Esophagus (tissue), 2 donors: ENCODE results near the gene PLA2R1. TPM values are rescaled to one million over a fixed set of nuclear protein-coding genes. Genes with fewer than 3 reads are reported as not detected.

ENCODE experiments used
- H3K27ac ChIP-seq, 2 donors: one replicate each; pipeline ENCODE4 v1.5.1; 2013; ENCODE audit warnings: low read depth in 2 of 2, mild to moderate bottlenecking in 2 of 2, inconsistent platforms in 1 of 2, low read length in 1 of 2, moderate library complexity in 1 of 2
- H3K27me3 ChIP-seq, 2 donors: one replicate each; pipeline ENCODE4 v1.6.1; 2013; ENCODE audit warnings: low read length in 2 of 2, control low read depth in 1 of 2, mild to moderate bottlenecking in 1 of 2; ENCODE audit not compliant: insufficient read depth in 2 of 2, control insufficient read depth in 1 of 2
- H3K36me3 ChIP-seq, 2 donors: one replicate each; pipeline ENCODE4 v1.6.1; 2013; ENCODE audit warnings: low read length in 1 of 2; ENCODE audit not compliant: control insufficient read depth in 2 of 2, insufficient read depth in 2 of 2
- H3K4me1 ChIP-seq, 2 donors: one replicate each; pipeline ENCODE4 v1.6.1; 2013; ENCODE audit warnings: low read length in 1 of 2; ENCODE audit not compliant: control insufficient read depth in 2 of 2, insufficient read depth in 2 of 2
- H3K4me3 ChIP-seq, 2 donors: one replicate each; pipeline ENCODE4 v1.5.1; 2013; ENCODE audit warnings: low read length in 2 of 2, mild to moderate bottlenecking in 2 of 2, low read depth in 1 of 2, moderate library complexity in 1 of 2
- H3K9me3 ChIP-seq, 2 donors: one replicate each; pipeline ENCODE4 v1.6.1; 2013; ENCODE audit warnings: mild to moderate bottlenecking in 2 of 2, low read depth in 1 of 2, low read length in 1 of 2, moderate library complexity in 1 of 2; ENCODE audit not compliant: control insufficient read depth in 2 of 2, insufficient read depth in 1 of 2
- WGBS, 2 donors: extraction: QIAGEN DNeasy Blood & Tissue Kit; methylation state at CpG; one replicate each; pipeline ENCODE4 v1.1.7; 2013; 5-methylcytosine and 5-hydroxymethylcytosine counted together
- polyA plus RNA-seq, 2 donors: library from polyadenylated mRNA; stranded (reverse); fragments of 200-250 nt; gene quantifications; one replicate each; pipeline ENCODE4 v1.2.3, GENCODE V29; 2013
- donor health status: healthy with polysubstance abuse.
- donor health status: Bipolar disorder and iron deficiency.

PLA2R1 gene
- polyA plus RNA-seq, 2 donors = 3.8 to 6.2 TPM

DNA sequence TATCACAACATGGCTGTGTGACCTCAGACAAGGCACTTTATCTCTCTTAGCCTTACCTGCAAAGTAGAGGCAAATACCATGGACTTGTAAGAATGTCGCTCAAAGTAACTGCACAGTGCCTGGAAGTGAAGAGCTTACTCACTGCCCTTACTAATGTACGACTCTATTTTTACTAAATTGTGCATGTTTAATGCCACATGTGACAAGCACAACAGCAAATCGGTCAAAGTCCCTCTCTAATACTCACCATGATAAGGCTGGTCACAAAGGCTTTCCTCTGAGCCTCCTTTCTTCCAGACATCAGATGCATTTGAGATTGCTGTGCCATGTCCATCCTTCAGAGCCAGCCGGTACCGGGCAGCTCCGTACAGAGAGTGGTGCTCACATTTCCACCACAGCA lies 164.0 kb downstream of the PLA2R1 start:
- Histone ChIP-seq H3K27ac (no peak overlapping the region), H3K27me3 (no peaks in the 10 kb centered on the region), H3K4me1 (no peaks in the 10 kb centered on the region), H3K36me3 (peaks cover 0 to 2% of the 10 kb centered on the region in 2 donors), H3K9me3 (no peaks in the 10 kb centered on the region), H3K4me3 (no peak overlapping the region)
- WGBS, 2 donors = 92 to 93% methylated on average over 6 of the region's 6 CpGs

DNA sequence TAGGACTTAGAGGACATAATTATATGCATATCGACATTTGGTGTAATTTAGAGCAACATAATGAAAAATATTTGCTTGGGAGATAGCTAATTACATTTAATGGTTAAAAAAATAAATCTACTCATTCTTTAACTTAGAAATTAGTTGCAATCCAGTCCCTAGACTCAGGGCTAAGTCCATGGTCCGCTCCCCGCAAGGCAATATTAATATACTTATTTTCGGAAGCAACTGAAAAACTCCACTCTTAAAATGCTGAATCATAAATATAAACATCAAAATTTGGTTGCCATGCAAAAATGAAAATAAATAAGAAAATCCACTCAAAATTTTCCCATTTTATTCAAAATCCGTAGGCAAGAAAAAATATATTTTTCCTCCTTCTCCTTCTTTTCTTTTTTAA lies 164.7 kb downstream of the PLA2R1 start:
- H3K36me3 ChIP-seq = peaks cover 0 to 2% of the 10 kb centered on the region in 2 donors
- H3K4me1 ChIP-seq = no peaks in the 10 kb centered on the region
- no peaks in the 10 kb centered on the region for H3K27me3 ChIP-seq
- H3K27ac ChIP-seq = no peak overlapping the region
- H3K4me3 ChIP-seq = no peak overlapping the region
- WGBS, 2 donors = 93 to 96% methylated on average over 5 of the region's 5 CpGs
- no peaks in the 10 kb centered on the region for H3K9me3 ChIP-seq

DNA sequence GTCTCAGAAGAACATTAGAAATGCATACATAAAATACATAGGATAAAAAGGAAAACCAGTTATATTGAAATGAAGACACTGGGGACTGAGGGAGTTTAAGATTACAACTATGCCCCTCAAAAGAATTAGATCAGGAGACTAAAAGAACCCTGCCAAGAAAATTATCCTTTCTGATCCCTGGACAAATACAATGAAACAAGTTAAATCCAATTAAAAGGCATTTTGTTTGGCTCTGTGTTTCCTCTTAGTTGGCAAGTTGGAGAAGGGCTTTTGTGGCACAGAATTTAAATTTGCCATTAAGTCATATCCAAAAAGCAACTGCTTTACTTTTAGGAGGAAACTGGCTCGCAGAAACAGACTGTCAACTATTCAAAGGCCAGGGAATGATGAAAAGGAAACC lies 165.3 kb downstream of the PLA2R1 start:
- H3K4me3 ChIP-seq = no peak overlapping the region
- 50 to 66% methylated on average over 1 of the region's 1 CpG for WGBS, 2 donors
- no peaks in the 10 kb centered on the region for H3K4me1 ChIP-seq
- no peaks in the 10 kb centered on the region for H3K27me3 ChIP-seq
- no peaks in the 10 kb centered on the region for H3K9me3 ChIP-seq
- H3K36me3 ChIP-seq = peaks cover 0 to 2% of the 10 kb centered on the region in 2 donors
- no peak overlapping the region for H3K27ac ChIP-seq

DNA sequence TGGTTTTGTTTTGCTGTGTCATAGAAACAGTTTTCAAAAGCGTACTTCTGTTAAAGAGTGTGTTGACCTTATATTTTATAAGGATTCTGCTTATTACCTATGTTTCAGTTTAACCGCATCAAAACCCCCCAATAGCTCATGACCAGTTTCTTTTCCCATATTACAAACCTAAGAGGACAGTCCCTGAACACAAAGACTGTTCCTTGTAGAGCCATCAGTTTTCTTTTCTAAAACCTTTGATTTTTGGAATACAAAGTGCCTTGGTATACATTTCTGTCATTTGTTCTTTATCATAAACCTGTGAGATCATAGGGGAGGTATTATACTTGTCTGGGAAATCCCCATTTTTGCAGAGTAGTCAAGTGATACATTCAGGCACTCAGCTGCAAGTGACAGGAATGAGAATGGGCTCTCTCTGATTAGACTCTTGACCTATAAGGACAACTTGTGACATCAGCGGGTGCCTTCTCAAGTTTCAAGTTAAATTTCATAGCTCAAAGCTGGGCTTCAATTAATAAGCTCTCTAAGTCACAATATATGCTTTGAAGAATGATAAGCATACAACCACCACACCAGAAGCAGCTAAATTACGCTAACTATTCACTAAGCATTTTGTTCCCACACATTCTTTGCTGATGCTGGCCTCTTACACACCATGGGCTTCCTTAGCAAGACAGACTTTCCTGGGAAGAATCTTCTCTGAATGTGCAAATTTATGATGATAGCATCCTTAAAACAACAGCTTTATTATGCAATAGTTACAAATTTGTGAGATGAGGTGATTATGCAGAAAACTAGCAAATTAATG lies 167.0 kb downstream of the PLA2R1 start:
- H3K36me3 ChIP-seq = peaks cover 0 to 2% of the 10 kb centered on the region in 2 donors
- no peaks in the 10 kb centered on the region for H3K9me3 ChIP-seq
- 64 to 69% methylated on average over 4 of the region's 4 CpGs for WGBS, 2 donors
- H3K27me3 ChIP-seq = no peaks in the 10 kb centered on the region
- no peak overlapping the region for H3K27ac ChIP-seq
- no peak overlapping the region for H3K4me3 ChIP-seq
- H3K4me1 ChIP-seq = no peaks in the 10 kb centered on the region

DNA sequence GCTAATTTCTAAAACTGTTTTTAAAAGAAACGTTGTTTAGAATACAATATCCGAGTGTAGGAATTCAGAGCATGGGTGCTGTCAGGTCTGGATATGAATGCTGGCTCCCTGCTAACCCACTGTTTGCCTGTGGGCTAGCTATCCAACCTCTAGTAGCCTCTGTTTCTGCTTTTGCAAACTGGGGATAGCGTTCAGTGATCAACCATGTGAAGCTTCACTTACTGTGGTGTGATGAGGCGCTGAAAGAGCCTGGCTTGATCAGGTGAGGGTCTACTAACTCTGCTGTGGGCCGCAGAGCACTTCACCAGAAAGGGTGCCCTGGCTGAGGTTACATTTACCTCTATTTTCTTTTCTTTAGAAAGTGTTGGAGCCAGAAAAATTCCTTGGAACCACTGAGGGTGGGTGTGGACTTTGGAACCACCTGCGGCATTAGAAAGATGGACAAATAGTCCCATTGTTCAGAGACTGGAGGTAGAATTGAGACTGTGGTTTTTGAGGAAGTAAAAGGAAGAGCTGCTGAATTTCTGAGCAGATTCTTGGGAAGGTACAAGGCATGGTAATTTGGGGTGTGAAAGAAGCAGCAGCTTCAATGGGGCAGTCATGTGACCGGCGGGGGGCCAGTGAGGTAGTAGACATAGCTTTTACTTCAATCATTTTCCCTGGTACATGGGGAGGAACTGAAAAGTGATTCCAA lies 168.1 kb downstream of the PLA2R1 start:
- 81 to 82% methylated on average over 8 of the region's 8 CpGs for WGBS, 2 donors
- Histone ChIP-seq H3K27ac (no peak overlapping the region), H3K4me3 (no peak overlapping the region), H3K9me3 (no peaks in the 10 kb centered on the region), H3K36me3 (peaks cover 0 to 2% of the 10 kb centered on the region in 2 donors), H3K27me3 (no peaks in the 10 kb centered on the region), H3K4me1 (no peaks in the 10 kb centered on the region)

DNA sequence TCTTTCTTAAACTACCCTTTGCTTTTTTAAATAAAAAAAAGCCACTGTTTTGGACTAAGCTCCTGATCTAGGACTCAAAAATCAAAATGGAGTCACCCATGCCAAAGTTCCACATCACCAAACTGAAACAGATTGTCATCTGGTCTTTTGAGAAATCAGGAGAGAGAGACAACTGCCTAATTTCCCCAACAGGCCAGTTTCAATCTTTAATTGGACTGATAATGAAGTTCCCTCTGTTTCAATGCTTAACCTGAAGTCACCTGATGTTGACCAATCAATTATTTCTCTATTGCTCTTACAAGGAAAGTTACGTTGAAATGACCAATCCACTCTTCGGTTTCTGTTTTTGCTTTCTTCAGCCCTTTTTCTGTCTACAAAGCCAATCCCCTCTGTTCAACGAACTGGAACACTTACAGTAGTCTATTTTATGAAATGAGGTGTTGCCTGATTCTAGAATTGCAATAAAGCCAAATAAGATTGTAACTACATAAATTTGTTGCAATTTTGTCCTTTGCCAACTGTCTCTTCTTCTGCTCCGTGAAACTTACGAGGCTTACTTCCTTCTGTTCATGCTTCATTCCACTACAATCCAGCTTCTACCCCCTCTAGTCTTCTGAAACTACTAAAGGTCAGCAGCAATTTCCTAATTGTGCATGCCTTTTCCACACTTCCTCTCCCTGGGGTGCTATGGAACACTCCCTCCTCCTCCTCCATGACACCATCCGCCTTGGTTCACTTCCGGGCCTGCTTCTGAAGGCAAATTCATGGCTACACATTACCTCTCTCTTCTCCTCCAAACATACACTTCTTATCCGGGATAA lies 169.2 kb downstream of the PLA2R1 start:
- Histone ChIP-seq H3K27ac (no peak overlapping the region), H3K27me3 (no peaks in the 10 kb centered on the region)
- 85 to 88% methylated on average over 8 of the region's 8 CpGs for WGBS, 2 donors

DNA sequence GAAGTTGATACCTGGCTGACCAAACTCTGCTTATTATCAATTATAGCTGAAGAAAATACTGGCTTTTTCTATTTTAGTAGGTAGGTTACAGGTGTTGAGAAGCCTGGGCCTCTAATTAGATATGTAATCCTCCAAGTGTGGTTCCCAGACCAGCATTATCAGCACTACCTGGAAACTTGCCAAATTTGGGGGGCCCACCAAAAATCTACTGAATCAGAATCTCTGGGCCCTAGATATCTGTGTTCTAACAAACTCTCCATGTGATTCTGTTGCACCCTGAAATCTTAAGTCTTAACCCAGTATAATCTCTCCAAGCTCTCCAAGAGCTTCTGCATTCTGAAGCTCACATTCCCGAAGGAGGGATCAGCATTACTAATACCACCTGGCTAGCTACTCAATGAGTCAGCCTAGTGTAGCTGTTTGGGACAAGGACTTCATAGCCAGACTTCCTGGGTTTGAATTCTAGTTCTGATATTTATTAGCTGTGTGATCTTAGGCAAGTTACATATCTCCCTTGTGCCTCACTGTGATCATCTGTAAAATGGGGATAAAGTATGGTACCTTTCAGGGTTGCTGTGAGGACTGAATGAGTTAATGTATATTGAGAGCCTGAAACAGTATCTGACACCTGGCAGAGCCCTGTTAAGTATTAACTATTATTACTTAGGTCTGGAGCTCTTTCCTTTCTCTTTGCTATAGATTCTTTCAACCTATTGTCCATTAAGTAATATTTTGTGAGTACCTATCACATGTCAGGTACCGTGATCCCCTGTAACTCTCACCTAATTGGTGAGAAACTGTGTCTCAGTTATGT lies 170.3 kb downstream of the PLA2R1 start:
- H3K4me1 ChIP-seq = no peaks in the 10 kb centered on the region
- no peaks in the 10 kb centered on the region for H3K9me3 ChIP-seq
- H3K4me3 ChIP-seq = no peak overlapping the region
- 50 to 72% methylated on average over 2 of the region's 2 CpGs for WGBS, 2 donors
- H3K36me3 ChIP-seq = no peaks in the 10 kb centered on the region
- H3K27me3 ChIP-seq = no peaks in the 10 kb centered on the region
- no peak overlapping the region for H3K27ac ChIP-seq

More for the DNA sequence above, 169.2 kb downstream of the PLA2R1 start:
- Histone ChIP-seq H3K4me3 (no peak overlapping the region), H3K4me1 (no peaks in the 10 kb centered on the region), H3K36me3 (no peaks in the 10 kb centered on the region), H3K9me3 (no peaks in the 10 kb centered on the region)

DNA sequence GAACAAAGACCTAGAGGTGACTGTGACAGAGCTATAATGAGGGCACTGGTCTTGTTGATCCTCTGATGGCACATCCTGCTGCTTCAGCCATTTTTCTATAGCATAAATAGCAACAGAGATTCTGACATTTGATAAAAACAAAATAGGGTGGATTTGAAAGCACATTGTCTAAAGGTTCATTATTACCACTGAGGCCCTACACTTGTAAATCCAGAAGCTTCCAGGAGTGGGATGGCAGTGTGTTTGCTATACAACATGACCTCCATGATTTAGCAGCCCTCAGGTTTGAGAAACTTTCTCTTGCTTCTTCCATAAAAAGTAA lies 171.2 kb downstream of the PLA2R1 start:
- no peaks in the 10 kb centered on the region for H3K4me1 ChIP-seq
- H3K27me3 ChIP-seq = no peaks in the 10 kb centered on the region
- no peak overlapping the region for H3K4me3 ChIP-seq
- no peak overlapping the region for H3K27ac ChIP-seq
- H3K9me3 ChIP-seq = no peaks in the 10 kb centered on the region
- no peaks in the 10 kb centered on the region for H3K36me3 ChIP-seq
